HG02571 (cell line): Measurements from ENCODE around the gene TRAF3.
"Not testable (repeated sequence)": the region's sequence is repeated elsewhere in the genome, so short reads cannot be mapped to it uniquely, and the experiment has no call there.

Experiments
- ATAC-seq: cut with Tn5 transposase; IDR thresholded peaks from one replicate; pipeline ENCODE4 v1.9.1; 2021; ENCODE audit warnings: mild to moderate bottlenecking, moderate library complexity; ENCODE audit not compliant: unreplicated experiment

TRAF3 gene

GRCh38 chr14:102826161-102826560, 48.9 kb downstream of the TRAF3 start:
- no peak for ATAC-seq

- no peak for ATAC-seq
Observed at GRCh38 chr14:102826751-102827675, 49.8 kb downstream of the TRAF3 start.

DNA sequence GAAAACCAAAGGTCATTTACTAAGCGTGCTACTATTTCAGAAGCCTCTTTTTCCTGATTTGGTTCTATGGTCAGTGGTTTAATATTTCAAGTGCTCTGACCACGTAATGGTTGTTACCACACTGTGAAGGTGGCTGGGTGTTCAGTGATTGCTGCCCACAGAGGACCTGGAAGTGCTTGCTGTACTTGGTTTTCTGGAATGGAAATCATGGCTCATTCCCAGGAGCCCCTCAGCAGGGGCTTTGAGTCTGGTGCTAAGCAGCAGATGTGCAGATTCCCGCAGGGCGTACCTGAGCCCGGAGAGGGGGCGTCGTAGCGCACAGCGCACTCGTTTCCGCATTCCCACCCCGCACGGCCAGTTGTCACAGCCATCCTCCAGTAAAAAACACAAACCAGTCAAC, 50.5 kb downstream of the TRAF3 start:
- ATAC-seq, result no peak

- ATAC-seq, result no peak
Observed at GRCh38 chr14:102828151-102828550, 50.9 kb downstream of the TRAF3 start.

DNA sequence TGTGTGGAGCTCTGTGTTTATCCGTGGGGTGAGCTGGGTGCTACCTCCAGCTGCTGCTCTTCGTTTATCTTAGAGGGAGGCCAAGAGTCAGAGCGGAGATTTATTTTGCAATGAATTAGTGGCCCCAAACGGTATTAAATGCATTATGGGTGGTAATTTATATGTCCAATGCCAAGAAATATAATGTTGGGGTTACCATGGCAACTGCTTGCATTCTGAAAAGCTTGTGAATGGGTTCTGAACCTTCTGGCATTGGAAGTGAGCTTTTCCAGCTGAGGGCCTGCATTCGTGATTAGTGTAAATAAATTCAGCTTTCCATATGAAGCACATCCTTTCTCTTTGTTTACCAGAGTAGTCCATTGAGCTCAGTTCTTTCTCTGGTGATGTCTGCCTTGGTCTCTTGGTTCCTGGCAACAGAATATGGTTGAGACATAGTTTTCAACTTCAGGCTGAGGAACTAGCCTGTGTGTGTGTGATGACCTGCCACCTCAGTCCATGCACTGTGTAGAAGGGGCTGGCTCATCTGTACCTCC, 51.8 kb downstream of the TRAF3 start:
- no peak for ATAC-seq

GRCh38 chr14:102830474-102831045, 53.3 kb downstream of the TRAF3 start:
- ATAC-seq, result no peak

DNA sequence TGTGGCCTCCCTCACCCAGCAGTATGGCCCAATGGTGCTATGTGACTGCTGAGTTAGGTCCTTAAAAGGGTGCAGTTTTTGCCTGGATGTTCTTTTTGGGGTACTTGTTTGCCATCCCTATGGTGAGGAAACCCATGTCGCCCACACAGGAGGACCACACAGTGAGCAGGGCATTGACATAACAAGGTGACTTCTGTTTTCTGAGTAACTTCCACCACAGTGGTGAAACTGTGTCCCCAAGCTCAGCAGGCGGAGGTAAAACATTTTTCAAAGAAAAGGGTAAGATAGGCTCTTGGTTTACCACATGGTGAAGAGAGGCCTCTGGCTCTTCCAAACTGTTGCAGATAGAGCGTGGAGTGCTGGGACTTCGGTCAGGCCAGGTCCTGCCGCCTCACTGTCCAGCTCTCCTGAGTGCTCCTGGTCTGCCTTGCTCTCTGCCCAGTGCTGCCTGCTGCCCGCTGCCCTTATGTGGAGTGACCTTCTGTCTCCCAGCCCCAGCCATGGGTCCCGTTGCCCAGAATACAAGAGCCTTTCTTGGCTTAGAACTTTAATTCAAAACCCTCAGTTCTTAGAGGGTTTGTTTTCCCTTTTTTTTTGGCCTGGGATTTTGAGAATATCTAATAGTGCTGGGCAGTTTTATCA, 54.0 kb downstream of the TRAF3 start:
- no peak for ATAC-seq

DNA sequence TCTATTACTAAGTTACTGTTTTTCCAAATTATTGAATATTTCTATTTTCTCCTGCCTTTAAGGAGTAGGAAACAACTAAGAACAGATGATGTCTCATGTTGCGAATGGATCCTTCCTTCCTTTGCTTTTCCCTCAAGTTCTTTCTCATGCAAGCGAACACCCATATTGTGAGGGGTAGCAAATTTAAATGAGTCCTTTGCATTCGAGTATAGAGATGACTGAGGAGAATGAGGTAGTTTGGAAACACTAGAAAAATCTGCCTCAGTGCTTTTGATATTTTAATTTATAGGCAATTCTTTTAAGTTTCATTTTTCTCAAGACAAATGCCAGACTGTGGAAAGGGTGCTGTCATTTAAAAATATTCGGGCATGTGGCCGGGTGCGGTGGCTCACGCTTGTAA, 56.1 kb downstream of the TRAF3 start:
- no peak for ATAC-seq

DNA sequence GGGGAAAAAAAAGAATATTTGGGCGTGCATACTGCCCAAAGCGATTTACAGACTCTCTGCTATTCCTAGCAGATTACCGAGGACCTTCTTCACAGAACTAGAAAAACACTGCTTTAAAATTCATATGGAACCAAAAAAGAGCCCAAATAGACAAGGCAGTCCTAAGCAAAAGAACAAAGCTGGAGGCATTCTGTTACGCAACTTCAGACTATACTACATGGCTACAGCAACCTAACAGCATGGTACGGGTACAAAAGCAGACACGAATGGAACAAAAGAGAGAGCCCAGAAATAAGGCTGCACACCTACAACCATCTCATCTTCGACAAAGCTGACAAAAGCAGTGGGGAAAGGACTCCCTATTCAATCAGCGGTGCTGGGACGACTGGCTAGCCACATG, 56.7 kb downstream of the TRAF3 start:
- no peak for ATAC-seq

- ATAC-seq, result no peak
Observed at GRCh38 chr14:102835959-102836358, 58.7 kb downstream of the TRAF3 start.

DNA sequence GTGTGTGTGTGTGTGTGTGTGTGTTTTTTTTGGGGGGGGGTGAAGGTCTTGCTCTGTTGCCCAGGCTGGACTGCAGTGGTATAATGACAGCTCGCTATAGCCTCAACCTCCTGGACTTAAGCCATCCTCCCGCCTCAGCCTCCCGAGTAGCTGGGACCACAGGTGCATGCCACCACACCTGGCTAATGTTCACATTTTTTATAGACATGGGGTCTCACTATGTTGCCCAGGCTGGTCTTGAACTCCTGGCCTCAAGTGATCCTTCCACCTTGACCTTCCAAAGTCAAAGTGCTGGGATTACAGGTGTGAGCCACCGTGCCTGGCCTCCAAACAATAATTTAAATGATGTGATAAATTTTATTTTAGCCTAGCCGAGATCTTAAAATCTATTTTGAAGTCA, 59.9 kb downstream of the TRAF3 start:
- not testable (repeated sequence) for ATAC-seq

DNA sequence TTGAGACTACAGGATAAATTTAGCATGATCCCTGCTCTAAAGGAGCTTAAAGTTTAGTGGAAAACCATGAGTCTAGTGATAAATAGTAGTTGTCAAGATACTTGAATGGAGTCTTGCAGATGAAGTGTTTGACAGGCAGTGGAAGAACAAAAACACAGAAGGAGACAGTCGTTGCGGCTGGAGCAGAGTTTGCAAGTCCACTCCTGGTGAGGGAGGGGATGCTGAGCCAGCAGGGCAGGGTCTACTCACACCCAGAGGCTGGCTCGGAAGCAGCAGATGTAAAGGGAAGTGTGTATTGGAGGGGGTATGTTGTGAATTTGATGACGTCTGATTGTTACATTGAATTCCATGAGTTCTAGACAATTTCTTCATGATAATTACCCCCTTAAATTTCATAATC, 61.3 kb downstream of the TRAF3 start:
- no peak for ATAC-seq

DNA sequence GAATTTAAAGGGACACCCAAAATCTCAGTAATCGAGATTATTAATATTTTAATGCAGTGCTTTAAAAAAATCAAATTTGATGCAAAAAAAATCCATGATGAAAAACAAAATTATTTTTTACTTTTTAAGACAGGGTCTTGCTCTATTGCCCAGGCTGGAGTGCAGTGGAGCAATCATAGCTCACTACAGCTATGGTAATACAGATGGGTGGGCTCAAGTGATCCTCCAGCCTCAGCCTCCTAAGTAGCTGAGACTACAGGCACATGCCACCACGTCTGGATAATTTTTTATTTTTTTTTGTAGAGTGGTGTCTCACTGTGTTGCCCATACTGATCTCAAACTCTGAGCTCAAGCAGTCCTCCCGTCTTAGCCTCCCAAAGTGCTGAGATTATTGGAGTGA, 62.9 kb downstream of the TRAF3 start:
- no peak for ATAC-seq

GRCh38 chr14:102840771-102841528, 63.7 kb downstream of the TRAF3 start:
- no peak for ATAC-seq

- no peak for ATAC-seq
Observed at GRCh38 chr14:102848830-102849525, 71.7 kb downstream of the TRAF3 start.

GRCh38 chr14:102849526-102850379, 72.5 kb downstream of the TRAF3 start:
- ATAC-seq, result no peak

- no peak for ATAC-seq
Observed at GRCh38 chr14:102853648-102854047, 76.4 kb downstream of the TRAF3 start.

- no peak for ATAC-seq
Observed at GRCh38 chr14:102854091-102854703, 76.9 kb downstream of the TRAF3 start.

GRCh38 chr14:102856179-102856578, 78.9 kb downstream of the TRAF3 start:
- no peak for ATAC-seq
